GM10266 (cell line): ENCODE results near the gene RYR3.

Source experiments
- DNase-seq: peaks from one replicate; pipeline ENCODE4 v3.0.0; 2012; ENCODE audit errors: extremely low spot score
- CTCF ChIP-seq: IDR thresholded peaks from 2 replicates; pipeline ENCODE4 v1.5.1; 2012; ENCODE audit warnings: mild to moderate bottlenecking, low read depth; ENCODE audit not compliant: control insufficient read depth, insufficient read depth; ENCODE audit errors: missing control alignments

Gene RYR3

GRCh38 chr15:33852094-33852493 lies 541.3 kb downstream of the RYR3 start:
- no peak for DNase-seq
- TF ChIP-seq CTCF: no peak

- no peak for TF ChIP-seq CTCF
- no peak for DNase-seq
Observed at GRCh38 chr15:33852570-33852969, 541.8 kb downstream of the RYR3 start.

GRCh38 chr15:33857726-33858125 lies 547.0 kb downstream of the RYR3 start:
- TF ChIP-seq CTCF: no peak

GRCh38 chr15:33858836-33859235 lies 548.1 kb downstream of the RYR3 start:
- no peak for TF ChIP-seq CTCF
- DNase-seq: no peak

More at GRCh38 chr15:33857726-33858125, 547.0 kb downstream of the RYR3 start:
- no peak for DNase-seq

- no peak for TF ChIP-seq CTCF
- DNase-seq: no peak
Observed at GRCh38 chr15:33859992-33860545, 549.3 kb downstream of the RYR3 start.

- no peak for TF ChIP-seq CTCF
- DNase-seq: no peak
Observed at GRCh38 chr15:33860754-33861153, 550.0 kb downstream of the RYR3 start.

- no peak for TF ChIP-seq CTCF
- DNase-seq: no peak
Observed at GRCh38 chr15:33864360-33865075, 553.8 kb downstream of the RYR3 start.
